HUDEP-2 (cell line): ENCODE data around the gene IFT43.
A peak's percentile ranks its signal among the peaks of the same experiment; 100 is the strongest.

Experiments
- DNase-seq, 76 experiments: peaks; one replicate each; lab custom pipeline; 2025; ENCODE audit not compliant: unreplicated experiment in 76 of 76; lab: John Stamatoyannopoulos, UW

IFT43 gene

DNA sequence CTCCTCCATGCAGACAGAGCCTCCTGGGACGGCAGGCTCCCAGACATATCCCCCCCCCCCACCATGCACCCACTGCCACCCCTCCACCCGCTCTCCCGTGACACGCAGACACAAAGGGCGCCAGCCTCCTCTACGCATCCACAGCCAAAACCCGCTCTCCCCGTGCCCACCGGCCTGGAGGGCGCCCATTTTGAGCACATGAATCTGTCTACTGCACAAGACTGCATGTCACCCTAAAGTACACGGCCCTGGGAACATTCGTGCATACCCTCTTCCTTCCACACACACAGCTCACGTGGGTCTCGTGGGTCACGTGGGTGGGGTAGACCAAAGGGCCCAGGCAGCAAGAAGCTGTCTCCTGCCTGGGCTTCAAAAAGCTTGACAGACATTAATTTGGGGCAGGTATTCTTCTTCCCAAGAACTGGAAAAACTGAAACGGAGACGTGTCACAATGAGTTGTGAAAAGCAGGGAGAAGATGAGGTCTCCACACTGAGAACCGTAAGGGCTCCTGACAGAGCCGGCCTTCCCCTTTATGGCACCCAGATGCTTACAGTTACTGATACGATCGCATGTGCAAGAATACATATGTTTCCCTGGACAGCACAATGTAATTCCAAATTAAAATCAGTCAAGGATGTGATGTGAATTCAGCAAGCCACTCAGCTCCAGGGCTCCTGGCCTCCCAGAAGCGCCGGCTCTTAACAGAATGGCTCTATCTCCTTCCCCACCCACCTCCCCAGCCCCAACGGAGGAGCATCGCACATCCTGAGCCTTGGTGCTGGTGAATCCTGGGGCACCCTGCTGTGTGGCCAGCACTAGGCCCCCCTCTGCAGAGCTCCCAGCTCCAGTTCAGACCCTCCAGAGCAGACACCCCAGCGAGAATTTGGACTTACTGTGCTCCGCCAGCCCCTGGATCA lies 5.7 kb upstream of the IFT43 start:
- no peak for DNase-seq

DNA sequence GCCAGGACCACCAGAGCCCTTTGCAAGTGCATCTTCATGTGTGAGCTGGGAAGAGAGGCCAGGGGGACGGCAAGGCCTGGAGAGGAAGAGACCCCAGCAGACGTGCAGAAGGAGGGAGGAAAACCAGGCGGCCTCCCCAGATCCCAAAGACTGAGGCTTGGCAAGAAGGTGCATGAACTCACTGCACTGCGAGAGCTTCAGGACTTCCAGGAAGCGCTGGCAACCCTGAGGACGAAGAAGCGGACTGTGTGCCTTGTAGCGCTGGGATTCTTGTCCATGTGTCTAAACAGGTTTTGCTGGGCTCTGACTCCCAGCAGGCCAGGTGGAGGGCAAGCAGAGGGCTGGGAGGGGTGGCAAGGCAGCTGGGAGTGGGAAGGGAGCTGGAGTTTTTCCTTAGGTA lies 4.7 kb upstream of the IFT43 start:
- no peak for DNase-seq

DNA sequence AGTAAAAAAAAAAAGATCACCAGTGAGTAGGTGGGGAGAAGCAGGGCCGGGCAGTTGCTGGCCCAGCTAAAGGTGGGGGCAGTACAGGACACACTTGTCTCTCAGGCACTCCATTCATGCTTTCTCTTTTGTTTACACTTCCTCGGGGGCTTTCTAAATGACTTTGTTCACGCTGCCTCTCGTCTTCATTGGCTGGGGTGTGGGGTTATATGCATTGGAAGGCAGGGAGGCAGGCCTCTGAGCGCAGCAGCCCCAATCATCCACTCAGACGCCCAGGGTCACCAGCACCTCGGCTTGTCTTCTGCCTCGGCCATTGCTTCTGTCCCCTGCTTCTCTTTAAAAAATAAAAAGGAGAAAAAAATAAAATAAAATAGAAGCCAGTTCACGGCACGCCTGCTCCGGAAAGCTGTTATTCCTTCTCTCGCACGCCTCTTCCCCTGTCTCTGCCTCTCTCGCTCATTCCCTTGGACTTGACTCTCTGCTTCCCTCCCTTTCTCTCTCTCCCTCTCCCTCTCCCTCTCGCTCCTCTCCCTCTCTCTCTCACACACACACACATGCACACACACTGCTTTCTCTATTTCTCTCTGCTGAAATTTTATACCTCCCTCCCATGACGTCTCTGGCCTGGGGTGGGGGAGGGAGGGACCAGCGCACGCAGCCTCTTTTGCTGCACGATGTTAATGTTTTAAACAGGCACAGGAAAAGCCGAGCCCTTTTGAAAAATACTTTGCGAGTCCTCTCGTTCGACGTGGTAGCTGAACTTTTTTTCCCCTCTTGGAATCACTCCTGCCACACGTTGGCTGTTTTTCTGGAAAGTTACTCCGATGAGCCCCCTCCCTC lies 3.9 kb upstream of the IFT43 start, which contains the start of gene TGFB3:
TGFB3 (minus strand) TSS at position 570 of the 840 bp plus-strand sequence. CDS start 1,102 bp downstream, outside the sequence.
- DNase-seq = peak in 54 of 76 experiments; percentile 7 to 69 (median 34)

DNA sequence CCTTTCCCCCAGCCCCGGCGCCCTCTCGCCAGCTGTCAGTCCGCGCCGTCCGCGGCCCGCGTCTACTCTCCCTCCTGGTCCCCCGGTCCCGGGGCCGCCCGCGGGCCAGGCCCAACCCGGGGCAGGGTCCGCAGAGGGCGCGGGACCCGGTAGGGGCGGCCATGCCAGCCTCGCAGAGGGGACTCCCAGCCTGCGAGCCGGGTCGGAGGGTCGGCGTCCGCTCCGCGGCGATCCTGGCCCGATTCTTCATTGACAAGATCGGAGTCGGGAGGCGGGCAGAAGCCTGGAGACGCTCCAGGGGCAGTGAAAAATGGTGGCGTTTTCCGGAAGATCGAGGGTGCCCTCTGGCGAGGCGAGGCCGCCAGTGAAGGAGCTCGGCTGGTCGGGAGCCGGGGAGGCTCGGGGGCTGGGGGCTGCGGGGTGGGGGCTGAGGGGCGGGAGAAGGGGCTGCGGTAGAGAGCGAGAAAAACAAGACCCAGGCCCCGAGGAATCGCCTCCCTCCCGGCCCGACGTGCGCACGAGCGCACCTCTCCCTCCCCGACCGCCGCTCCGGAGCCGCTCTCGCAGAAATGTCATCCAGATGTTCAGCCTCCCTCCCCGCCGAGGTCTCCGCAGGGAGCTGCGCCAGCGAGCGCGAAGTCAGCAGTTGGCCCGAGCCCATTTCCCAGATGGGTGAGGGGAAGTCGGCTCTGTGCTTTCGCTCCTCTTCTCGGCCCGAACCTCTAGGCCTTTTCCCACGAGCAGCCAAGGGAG lies 3.1 kb upstream of the IFT43 start:
- peak in 70 of 76 experiments; percentile 8 to 80 (median 56) for DNase-seq

DNA sequence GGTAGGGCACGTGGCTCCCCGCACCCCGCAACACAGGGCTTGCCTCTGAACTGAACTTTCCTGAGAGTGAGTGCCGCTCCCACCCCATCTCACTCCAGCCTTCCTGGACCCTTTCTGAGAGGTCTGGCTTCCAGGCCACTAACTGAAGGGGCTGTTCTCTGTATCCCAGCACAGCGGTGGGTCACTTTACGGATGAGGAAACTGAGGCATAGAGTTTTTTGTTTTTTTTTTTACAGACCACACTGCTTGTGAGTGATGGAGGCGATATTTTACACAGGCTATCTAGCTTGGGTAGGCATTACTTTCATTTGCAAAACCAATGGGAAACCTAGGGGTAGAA lies 2.6 kb upstream of the IFT43 start:
- DNase-seq = no peak

DNA sequence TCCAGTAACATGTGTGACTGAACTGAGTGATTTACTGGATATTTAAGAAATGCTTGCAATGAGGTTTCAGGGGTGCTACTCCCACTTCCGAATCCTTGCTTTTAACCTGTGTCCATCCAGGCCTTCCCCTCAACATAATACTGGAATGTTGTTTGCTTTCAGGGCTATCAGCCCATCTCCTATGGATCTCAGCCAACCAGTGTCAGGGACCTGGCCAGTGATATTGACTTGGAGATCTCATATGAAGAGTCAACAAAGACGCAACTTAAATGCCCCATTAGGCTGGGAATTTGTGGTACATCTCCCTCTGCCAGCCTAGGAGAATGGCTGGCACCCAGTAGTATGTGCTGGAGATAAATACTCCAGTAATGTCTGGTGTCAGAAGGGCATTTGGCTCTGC lies 889 bp upstream of the IFT43 start:
- no peak for DNase-seq

DNA sequence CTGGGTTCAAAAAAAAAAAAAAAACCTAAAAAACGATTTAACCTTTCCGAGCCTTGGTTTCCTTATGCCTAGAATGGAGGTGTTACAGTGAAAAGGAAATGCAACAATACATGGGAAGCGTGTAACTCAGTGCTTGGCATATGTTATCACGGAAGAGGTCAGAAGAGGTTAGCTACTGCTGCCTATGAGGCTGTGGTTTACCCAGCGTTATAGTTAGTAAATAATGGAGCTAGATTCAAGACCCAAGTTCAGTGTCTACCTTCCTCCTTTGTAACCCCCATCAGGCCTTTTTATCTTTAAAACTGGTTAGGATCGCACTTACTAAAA lies 839 bp downstream of the IFT43 start:
- DNase-seq = no peak

DNA sequence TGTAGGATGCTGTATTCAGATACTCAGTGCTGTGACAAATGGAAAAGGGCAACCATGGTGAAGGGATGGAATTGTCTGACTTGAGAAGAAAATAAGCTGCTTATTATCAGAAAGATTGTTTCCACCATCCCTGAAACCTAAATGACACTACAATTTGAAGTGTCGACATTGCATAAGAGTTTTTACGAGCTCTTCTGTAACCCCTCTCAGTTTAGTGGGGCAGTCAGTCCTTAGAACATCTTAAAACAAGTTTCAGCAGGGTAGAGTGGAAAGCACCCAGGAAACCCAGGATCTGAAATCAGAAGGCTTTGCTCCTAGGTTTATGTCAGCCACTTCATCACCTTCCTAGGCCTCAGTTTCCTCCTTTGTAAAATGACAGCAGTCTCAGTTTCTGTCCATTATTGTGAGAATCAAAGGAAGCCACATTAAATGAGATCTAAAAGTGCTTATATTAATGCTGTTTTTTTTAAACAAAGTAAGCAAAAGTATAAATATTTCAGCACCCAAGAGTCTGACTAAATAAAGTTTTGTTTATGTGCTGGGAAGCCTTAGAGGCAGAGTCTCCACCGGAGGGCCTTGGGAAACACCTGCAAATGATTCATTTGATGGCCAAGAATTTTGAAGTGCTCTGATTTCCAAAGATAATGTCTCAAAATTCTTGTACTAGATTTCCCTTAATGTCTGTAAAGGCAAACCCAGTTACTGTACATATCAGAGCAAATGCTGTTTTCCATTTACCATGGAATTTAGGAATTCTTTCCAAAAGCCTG lies 1.8 kb downstream of the IFT43 start:
- no peak for DNase-seq

DNA sequence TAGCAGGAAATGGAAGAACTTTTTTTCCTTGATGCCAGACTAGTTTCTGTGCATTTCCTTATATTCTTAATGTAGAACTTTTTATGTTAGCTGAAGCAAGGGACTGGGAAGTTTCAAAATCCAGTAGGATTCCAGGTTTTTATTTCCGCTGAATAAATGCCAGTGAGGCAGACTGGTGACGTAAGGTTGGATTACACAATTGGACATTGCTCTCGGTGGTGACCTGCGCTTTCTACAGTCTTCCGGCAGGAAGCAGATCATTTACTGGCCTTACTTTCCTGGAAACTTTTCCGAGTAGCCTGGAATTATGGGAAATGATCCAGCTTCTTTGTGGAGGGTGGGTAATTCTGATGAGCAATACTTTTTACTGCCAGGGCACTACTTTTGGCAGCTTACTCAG lies 3.6 kb downstream of the IFT43 start:
- no peak for DNase-seq

DNA sequence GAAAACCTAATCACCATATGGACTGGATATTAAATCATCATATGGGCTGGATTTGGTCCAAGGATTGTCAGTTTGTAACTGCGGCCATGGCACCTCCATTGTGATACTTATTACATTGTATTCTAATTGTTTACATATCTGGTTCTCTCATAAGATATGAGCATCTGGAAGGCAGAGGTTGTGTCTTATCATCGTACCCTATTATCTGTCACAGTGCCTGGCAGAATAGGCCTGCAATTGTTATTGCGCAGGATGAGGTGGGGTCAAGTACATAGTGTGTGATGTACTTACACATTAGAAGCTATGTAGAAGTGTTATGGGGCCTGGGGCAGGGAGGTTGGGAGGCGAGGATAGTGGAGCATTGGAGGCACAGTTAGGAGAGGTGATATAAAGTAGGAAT lies 4.7 kb downstream of the IFT43 start:
- DNase-seq = no peak

DNA sequence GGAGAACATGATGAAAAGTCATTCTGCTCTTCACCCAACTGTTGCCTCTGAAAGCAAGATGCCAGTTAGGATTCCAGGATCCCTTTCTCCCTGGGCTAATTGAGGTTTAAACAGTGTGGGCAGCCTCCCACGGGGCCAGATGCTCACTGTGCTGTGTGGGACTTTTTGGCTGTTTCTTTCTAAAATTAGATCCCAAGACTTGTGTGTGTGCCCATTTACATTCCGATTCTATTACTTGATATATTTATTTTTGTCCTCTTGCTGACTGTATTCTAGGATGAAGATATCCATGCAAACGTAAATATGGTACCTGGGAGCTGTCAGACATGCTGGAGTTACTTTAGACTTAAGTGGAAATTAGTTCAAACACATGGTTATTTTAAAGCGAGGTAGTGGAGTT lies 6.2 kb downstream of the IFT43 start:
- DNase-seq = no peak

DNA sequence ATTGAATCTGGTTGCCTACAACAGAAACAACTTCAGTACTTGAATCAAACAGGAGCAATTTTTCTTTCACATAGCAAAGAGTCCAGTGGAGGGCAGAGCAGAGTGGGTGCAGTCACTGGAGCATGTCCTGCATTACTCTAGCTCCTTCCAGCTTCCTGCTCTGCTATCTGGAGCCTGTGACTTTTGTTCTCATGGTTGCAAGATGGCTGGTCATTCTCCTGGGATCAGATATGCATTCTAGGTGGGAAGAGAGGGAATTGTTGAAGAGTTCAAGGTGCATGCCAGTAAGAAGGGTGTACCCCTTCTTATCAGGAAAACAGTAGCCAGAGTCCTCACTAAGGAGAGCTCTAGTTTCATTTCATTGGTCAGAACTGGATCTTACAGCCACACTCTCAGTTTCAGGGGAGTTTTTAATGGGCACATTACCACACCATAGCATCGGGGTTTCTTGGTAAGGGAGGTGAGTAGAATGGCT lies 8.0 kb downstream of the IFT43 start:
- no peak for DNase-seq

DNA sequence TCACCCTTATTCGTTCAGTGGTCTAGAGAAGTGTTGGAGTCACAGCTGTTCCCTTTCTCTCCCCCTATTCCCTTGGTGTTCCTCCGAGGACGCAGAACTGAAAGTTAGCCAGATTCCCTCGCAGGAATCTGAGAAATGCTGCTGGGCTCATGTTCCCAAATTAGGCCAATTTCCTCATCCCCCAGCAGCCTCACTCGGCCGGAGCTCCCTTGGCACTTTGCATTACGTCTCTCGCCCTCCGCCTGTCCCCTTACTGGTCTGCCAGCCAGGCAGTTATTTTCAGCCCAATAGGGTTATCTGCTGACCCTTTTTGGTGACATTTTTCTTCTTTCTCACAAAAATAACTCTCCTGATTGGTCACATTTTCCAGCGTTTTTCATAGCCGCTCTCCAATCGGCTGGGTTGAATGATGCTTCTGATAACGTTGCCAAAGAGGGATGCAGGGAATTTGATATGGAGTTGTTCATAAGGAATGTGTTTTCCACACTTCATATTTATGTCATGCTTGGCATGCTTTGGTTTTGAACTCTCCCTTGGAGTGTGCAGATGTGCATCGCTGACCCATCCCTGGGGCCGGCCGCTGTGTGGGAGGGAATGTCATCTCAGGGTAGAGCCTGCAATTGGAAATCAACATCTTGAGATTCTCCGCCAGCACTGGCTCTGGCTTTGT lies 9.9 kb downstream of the IFT43 start:
- no peak for DNase-seq

DNA sequence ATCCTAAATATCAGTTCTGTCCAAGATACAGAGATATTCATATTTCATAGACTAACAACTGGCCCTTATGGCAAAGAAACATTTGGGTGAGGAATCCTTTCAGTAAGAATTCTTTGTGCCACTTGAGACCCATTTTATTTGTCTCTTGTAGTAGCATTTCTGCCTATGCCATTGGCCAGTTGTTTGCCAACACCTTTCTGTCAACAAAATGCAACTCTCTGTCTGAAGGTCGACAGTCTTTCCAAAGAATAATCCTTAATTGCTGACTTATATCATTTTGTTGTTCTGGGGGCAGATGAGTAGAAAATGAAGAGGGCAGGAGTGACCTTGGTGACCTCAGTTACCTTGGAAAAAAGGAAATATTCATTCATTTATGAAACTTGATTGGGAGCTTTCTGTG lies 10.9 kb downstream of the IFT43 start:
- no peak for DNase-seq

DNA sequence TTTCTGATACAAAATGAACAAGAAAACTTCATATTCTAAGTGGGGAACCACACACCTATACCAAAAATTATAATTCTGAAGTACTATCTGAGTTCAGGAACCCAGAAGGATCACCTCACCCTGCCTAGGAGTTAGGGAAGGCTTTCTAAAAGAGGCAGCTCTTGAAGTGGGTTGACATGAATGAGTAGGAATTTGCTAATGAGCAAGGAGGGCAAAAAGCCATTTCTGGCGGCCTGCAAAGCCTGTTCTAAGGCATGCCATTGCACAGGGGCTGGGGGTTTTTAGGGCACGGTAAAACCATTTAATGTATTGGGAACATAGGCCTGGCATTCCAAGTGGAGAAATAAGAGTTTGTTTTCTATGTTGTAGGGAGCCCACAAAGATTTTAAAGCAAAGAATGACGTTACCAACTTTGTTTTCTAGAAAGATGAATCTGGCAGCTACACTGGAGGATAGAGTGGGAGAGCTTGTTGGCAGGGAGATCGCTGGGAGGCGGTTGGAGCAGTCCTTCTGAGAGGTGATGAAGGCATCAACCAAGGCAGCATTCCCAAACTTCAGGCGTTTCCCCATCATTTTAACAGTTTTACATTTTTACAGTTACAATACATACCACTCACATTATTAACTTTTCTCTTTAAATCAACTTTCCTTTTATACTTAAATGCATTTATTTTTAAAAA lies 14.1 kb downstream of the IFT43 start:
- no peak for DNase-seq

DNA sequence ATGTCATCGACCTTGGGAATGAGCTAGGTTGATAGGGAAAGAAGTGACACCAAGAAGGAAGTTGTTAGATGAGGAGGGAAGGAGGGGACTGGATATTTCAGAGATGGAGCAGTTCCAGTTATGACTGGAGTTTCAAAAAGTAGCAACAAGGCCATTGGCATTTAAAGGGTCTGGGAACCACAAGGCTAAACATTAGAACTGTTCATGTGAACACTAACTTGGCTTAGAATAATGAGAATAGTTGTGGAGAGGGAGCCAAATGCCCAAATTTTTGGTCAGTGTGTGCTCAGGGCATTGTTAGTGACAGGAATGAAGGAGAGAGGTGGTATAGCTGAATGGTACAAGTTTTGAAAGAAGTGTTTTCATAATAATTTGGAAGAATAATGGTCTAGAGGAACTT lies 16.8 kb downstream of the IFT43 start:
- no peak for DNase-seq

DNA sequence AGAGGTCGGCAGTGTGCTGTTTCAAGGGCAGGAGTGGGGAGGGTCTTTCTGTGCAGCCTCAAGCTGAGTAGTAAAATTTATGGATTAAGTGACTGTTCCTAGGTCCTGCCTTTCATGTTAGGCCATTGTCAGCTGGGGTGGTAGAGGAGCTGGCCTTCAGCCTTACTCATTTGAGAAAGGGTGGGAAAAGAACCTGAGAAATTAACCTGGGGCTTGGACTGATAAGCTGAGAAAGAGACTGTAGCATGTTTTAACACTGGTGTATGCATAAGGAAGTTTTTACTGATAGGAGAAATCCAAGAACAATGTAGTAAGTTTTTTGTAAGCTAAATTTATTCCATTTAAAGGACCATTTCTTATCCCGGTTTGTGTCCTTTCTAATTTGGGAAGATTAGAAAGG lies 20.7 kb downstream of the IFT43 start:
- DNase-seq = no peak

DNA sequence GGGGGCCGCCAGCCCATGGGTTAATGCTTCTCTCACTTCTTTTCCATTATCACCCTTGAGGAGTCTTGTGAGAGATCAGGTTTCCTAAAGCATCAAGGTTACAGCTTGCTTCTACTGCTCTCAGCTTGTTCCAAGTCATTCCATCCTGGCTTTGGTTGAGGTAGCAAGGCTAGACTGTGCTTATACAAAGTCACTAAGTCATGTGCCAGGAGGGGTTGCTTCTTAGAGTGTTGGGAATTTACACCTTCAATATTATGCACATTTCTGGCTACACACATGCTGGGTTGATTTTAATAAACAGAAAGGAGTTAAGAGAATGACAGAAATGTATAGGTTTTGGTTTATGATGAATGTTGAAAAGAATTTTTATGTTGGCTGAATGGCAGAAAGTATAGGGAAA lies 21.8 kb downstream of the IFT43 start:
- no peak for DNase-seq

DNA sequence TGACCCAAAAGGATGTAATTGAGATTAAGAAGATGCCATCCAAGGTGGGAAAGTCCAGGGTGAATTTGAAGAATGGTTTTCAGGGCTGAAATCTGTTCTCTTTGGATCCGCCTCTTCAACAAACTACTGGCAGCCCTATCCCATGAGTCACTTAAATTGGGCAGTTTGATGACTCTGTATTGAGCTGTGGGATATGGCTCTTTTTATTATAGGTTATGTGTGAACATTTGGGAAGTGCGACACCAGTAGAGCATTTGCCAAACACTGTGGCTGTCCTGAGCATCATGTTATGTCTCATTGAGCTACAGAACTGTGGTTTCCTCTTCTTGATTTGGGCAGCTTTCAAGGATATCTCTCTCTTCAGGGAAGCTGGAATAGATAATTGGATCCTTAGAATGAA lies 22.3 kb downstream of the IFT43 start:
- no peak for DNase-seq
